ENCODE measurements around the gene FAM219A. TPM values are rescaled to one million over a fixed set of nuclear protein-coding genes. Genes with fewer than 3 reads are reported as not detected.
A peak's percentile ranks its signal among the peaks of the same experiment; 100 is the strongest.

FAM219A gene
- total and polyA plus RNA-seq, 8 donors: 4.5 to 9.8 (median 8.2) TPM

DNA sequence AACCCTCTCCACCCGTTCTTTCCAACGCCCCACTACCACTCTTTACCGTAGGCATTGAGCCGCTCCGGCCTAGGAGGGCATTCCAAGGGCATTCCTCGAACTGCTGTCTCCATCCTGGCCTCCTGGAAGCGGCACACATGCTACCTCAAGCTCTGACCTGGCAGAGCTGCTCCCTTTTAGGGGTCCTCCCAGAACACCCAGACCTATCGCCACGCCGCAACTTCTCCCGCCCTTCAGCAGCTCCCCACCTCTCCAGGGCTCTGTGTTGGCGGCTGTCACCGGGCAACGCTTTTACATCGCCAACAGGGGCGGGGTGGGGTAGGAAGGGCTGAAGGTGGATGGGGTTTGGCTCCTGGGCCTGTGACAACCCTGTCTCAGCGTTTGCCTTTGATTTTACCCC, 77.0 kb downstream of the FAM219A start:
- Histone ChIP-seq H3K27ac (no peak overlapping the region), H3K4me3 (peak overlapping the region; percentile 23 to 51 (median 40)), H3K9me3 (no peaks in the 10 kb centered on the region), H3K36me3 (no peaks in the 10 kb centered on the region), H3K4me1 (peaks cover 0 to 11% (median 6%) of the 10 kb centered on the region in 3 donors), H3K27me3 (no peaks in the 10 kb centered on the region)
- DNase-seq (peak in 2 of 6 donors; percentile 28 to 46), ATAC-seq (no peak), FAIRE-seq (no peak)
- WGBS, 2 donors: 39 to 41% methylated on average over 17 of the region's 17 CpGs
- intact Hi-C loops (cut with DNase I): no loop called here
- TF ChIP-seq, protein P1, sequence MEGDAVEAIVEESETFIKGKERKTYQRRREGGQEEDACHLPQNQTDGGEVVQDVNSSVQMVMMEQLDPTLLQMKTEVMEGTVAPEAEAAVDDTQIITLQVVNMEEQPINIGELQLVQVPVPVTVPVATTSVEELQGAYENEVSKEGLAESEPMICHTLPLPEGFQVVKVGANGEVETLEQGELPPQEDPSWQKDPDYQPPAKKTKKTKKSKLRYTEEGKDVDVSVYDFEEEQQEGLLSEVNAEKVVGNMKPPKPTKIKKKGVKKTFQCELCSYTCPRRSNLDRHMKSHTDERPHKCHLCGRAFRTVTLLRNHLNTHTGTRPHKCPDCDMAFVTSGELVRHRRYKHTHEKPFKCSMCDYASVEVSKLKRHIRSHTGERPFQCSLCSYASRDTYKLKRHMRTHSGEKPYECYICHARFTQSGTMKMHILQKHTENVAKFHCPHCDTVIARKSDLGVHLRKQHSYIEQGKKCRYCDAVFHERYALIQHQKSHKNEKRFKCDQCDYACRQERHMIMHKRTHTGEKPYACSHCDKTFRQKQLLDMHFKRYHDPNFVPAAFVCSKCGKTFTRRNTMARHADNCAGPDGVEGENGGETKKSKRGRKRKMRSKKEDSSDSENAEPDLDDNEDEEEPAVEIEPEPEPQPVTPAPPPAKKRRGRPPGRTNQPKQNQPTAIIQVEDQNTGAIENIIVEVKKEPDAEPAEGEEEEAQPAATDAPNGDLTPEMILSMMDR (IDR thresholded peaks at IDR 0.05): no peak

DNA sequence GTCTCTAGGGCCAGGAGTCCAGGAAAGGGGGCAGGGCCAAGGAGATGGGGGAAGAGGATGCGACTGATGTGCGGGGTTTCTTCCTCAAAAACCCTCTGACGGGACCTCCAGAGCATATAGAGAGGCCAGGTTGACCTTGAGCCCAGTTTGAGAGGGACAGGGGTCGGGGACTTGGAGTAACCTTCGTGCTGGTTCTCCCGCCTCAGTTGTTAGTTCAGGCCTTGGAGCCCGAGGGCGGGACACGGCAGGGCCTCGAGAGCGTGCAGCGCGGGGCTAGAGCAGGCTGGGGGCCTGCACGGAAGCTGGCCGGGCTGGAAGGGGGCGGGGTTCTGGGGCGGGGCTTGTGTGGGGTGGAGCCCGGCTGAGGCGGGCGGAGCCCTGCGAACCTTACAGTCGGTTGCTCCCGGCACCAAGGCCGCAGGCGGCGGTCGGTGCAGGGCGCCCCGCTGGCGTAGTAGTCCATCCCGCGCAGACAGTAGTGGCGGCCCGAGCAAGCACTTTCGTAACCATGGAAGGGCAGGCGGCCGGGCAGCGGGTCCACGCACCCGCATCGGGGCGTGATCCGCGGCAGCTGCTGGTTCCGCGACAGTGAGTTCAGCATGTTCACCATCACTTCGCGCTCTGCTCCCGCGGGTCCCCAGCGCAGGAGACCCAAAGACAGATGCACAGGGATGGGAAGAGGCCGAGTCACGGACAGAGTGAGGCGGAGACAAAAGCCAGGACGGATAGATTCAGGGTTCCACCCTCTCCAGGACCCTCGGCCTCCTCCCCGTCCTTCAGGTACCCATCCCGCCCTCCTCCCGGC, 77.7 kb downstream of the FAM219A start:
- Histone ChIP-seq H3K4me1 (peaks cover 1 to 14% (median 9%) of the 10 kb centered on the region in 3 donors), H3K27ac (peak overlapping the region in 1 of 4 donors; percentile 21), H3K27me3 (no peaks in the 10 kb centered on the region), H3K4me3 (peak overlapping the region; percentile 23 to 51 (median 40)), H3K36me3 (no peaks in the 10 kb centered on the region), H3K9me3 (no peaks in the 10 kb centered on the region)
- peak; percentile 62 to 78 (median 68) for ATAC-seq
- peak; percentile 76 to 92 (median 83) for DNase-seq
- 4 to 6% methylated on average over 57 to 59 of the region's 59 CpGs for WGBS, 2 donors
- no peak for FAIRE-seq
- intact Hi-C loops (cut with DNase I): no loop called here
- TF ChIP-seq, protein P1 (IDR thresholded peaks at IDR 0.05): no peak

DNA sequence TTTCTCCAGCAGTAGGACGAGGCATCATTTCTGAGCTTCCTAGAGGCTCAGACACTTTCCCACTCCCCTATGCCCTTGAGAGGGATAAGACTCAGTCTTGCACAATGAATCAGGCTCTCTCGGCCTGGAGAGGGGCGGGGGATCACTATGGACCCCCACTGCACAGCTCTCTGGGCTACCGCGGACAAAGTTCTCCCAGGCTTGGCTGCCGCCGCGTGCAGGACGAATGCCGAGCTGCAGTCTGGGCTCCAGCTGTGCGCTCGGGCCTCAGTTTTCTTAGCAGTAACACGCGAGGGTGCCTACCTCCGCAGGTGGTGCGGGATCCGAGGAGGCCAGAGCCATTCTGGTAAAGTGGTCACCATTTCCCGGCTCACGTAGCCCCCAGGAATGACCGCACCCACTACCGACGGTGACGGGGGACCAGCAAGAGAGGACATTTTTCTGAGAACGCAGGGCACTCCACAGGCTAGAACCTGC, 78.3 kb downstream of the FAM219A start:
- FAIRE-seq (no peak), ATAC-seq (no peak), DNase-seq (peak in 3 of 6 donors; percentile 31 to 78 (median 50))
- no peaks in the 10 kb centered on the region for H3K36me3 ChIP-seq
- H3K4me1 ChIP-seq: peaks cover 7 to 20% (median 15%) of the 10 kb centered on the region in 3 donors
- no peaks in the 10 kb centered on the region for H3K27me3 ChIP-seq
- H3K4me3 ChIP-seq: peak overlapping the region in 1 of 4 donors; percentile 51
- no peaks in the 10 kb centered on the region for H3K9me3 ChIP-seq
- 61 to 63% methylated on average over 24 of the region's 24 CpGs for WGBS, 2 donors
- intact Hi-C loops (cut with DNase I): no loop called here
- H3K27ac ChIP-seq: peak overlapping the region in 1 of 4 donors; percentile 21
- TF ChIP-seq, protein P1 (IDR thresholded peaks at IDR 0.05): no peak

DNA sequence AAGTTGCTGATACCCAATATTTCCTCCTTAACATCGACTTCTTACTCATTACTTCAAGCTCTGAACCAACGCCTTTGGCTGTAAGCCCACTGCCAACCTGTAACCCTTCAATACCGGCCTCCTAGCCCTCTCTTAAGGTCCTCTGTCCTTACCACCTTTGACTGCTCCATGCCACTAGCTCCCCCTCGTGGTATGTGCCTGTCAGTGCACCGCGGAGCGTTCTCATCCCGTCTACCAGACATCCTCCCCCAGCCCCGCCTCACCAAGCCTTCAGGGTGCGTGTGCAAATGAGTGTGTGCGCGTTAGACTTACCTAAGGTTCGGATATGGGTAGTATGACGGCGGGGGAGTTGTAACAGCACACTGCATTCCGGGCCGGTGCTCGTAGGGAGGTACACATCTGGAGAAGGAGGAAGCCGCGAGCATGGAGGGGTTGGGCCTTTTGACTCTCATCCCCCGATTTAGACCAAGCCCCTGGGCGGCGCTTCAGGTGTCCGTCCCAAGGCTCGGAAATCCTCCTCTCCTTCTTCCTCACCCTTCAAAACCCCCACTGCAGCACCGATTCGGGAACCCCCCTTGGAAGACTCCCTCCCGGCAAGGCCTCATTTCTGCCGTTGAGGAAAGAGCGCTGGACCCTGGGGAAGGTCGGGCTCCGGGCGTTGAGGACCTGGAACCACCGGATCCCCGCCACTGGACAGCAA, 78.9 kb downstream of the FAM219A start:
- ATAC-seq (peak; percentile 36 to 65 (median 51)), FAIRE-seq (no peak), DNase-seq (peak; percentile 82 to 95 (median 91))
- Histone ChIP-seq H3K27ac (no peak overlapping the region), H3K36me3 (no peaks in the 10 kb centered on the region), H3K27me3 (no peaks in the 10 kb centered on the region), H3K4me1 (peaks cover 11 to 23% (median 16%) of the 10 kb centered on the region in 3 donors), H3K4me3 (peak overlapping the region in 2 of 4 donors; percentile 29 to 51), H3K9me3 (no peaks in the 10 kb centered on the region)
- TF ChIP-seq, protein P1 (IDR thresholded peaks at IDR 0.05): peak; percentile 93 to 98 (median 94)
- WGBS, 2 donors: 11 to 19% methylated on average over 35 of the region's 35 CpGs
- intact Hi-C loops (cut with DNase I): loop anchor here in 1 of 3 donors (5.0 kb wide), 1 partner anchor 47 kb away; no protein-coding TSS in a partner anchor

All from pancreas (tissue), 10 donors.